Stimulated activated naive CD8-positive, alpha-beta T cell treated with anti-CD3 and anti-CD28 coated beads, Interleukin-15, Interleukin-2, amounts not matched to agents 100 ng/mL and 50 ng/mL, for 24 hours (primary cell): Measurements from ENCODE around the gene LGR6.
"Not testable (repeated sequence)": the region's sequence is repeated elsewhere in the genome, so short reads cannot be mapped to it uniquely, and the experiment has no call there.

Source experiments
- H3K27ac Mint-ChIP-seq: one replicate; pipeline ENCODE4 v1.8.0; 2021; ENCODE audit warnings: mild to moderate bottlenecking, mixed read lengths
- H3K27me3 Mint-ChIP-seq: one replicate; pipeline ENCODE4 v1.8.0; 2021; ENCODE audit warnings: mixed read lengths
- H3K36me3 Mint-ChIP-seq: one replicate; pipeline ENCODE4 v1.8.0; 2021; ENCODE audit warnings: low read depth, mixed read lengths
- H3K4me1 Mint-ChIP-seq: one replicate; pipeline ENCODE4 v1.8.0; 2021; ENCODE audit warnings: low read depth, mixed read lengths
- H3K4me3 Mint-ChIP-seq: one replicate; pipeline ENCODE4 v1.8.0; 2021; ENCODE audit warnings: mild to moderate bottlenecking, mixed read lengths
- H3K9me3 Mint-ChIP-seq: one replicate; pipeline ENCODE4 v1.8.0; 2021; ENCODE audit warnings: mixed read lengths

The LGR6 gene, protein sequence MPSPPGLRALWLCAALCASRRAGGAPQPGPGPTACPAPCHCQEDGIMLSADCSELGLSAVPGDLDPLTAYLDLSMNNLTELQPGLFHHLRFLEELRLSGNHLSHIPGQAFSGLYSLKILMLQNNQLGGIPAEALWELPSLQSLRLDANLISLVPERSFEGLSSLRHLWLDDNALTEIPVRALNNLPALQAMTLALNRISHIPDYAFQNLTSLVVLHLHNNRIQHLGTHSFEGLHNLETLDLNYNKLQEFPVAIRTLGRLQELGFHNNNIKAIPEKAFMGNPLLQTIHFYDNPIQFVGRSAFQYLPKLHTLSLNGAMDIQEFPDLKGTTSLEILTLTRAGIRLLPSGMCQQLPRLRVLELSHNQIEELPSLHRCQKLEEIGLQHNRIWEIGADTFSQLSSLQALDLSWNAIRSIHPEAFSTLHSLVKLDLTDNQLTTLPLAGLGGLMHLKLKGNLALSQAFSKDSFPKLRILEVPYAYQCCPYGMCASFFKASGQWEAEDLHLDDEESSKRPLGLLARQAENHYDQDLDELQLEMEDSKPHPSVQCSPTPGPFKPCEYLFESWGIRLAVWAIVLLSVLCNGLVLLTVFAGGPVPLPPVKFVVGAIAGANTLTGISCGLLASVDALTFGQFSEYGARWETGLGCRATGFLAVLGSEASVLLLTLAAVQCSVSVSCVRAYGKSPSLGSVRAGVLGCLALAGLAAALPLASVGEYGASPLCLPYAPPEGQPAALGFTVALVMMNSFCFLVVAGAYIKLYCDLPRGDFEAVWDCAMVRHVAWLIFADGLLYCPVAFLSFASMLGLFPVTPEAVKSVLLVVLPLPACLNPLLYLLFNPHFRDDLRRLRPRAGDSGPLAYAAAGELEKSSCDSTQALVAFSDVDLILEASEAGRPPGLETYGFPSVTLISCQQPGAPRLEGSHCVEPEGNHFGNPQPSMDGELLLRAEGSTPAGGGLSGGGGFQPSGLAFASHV

DNA sequence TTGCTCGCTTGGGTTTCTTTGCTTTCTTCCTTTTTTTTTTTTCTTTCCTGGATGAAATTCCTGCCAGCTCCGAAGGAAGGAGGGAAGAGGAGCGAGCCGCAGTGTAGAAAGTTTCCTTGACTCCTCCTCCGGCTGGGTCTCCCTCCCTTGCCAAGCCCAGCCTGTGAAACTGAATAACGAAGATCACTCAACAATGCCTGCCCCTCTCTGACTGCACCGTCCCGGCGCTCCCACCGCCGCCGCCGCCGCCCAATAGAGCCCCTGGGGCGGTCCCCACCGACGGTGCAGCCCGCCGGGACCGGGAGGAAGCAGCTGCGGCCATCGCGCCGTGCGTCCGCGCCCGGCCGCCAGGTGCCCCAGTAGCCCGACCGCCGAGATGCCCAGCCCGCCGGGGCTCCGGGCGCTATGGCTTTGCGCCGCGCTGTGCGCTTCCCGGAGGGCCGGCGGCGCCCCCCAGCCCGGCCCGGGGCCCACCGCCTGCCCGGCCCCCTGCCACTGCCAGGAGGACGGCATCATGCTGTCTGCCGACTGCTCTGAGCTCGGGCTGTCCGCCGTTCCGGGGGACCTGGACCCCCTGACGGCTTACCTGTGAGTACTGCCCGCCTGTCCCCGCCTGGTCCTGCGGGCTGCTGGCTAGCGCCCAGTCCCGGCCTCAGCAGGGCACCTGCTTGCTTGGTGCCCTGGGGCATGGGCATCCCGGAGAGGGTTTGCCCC is at the start of gene LGR6:
TSS of gene LGR6 (plus strand) at position 186 of the 714 bp plus-strand sequence. CDS start at position 377, 191 bp downstream.
- no peaks in the 10 kb centered on the region for H3K36me3 Mint-ChIP-seq
- peak within 1 kb of the TSS; percentile 52 for H3K4me3 Mint-ChIP-seq
- H3K27ac Mint-ChIP-seq: no peak within 1 kb of the TSS
- no peaks in the 10 kb centered on the region for H3K9me3 Mint-ChIP-seq
- H3K27me3 Mint-ChIP-seq: peaks cover 25% of the 10 kb centered on the region
- peaks cover 12% of the 10 kb centered on the region for H3K4me1 Mint-ChIP-seq

DNA sequence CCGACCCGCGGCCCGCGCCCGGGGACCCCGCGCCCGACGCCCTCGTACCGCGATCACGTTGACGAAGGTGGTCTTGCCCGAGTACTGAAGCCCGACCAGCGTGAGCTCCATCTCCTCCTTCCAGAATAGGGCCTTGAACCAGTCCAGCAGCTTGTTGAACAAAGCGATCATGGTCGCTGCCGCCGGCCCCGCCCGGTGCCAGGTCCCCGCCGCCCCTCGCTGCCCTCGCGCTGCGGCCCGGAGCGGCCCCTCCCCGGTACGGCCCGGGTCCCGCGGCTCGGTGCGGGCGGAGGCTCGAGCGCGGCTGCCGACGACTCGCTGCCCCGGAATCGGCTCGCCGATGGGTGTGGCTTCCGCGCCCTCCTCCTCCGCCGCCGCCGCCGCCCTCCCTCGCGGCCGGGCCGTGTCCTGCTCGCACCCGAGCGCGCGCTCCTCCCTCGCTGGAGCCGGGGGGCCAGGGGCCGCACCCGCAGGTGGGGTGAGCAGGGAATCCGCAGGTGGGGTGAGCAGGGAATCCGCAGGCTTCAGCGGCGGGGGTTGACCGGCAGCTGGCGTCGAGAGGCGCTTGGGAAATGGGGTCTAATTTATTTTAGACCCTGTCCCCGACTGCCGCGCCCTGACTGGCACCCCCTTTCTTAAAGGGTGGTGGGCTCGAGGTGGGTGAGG is 49.1 kb upstream of the LGR6 start, which contains the start of gene ARL8A:
TSS of gene ARL8A (minus strand) at position 336 of the 666 bp plus-strand sequence. CDS start at position 171, 165 bp downstream.
- H3K9me3 Mint-ChIP-seq: no peaks in the 10 kb centered on the region
- peaks cover 40% of the 10 kb centered on the region for H3K4me1 Mint-ChIP-seq

DNA sequence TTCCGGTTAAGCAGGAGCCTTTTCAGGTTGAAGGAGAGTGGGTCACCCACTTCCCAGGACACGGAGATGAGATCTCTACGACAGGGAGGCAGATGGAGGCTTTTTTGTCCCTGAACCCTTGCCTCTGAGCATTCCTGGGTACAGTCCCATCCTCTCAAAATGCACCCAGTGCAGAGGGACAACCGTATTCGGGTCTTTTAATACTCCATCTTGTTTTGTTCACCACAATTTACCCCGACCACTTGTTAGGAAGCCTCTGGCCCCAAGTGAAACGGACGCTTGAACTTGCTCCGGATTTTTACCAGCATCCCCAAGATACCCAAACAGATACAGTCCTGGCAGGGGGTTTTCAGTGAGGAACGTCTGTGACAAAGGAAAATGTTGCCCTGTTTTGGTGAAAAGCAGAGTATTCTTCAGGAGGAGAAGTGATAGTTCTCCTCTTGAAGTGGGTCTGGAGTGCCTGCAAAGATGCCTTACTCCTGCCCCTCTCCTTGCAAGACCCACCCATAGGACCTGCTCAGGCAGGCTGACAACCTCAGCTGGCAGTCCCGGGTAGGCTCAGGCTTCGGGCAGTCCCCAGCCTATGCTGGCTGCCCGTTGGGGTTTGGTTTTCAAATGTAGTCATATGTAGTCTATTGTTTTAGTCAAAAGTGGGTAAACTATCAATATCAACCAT is 48.4 kb upstream of the LGR6 start:
- no peaks in the 10 kb centered on the region for H3K27me3 Mint-ChIP-seq
- H3K9me3 Mint-ChIP-seq: no peaks in the 10 kb centered on the region
- H3K27ac Mint-ChIP-seq: peak overlapping the region; percentile 89
- H3K36me3 Mint-ChIP-seq: peaks cover 33% of the 10 kb centered on the region
- H3K4me3 Mint-ChIP-seq: peak overlapping the region; percentile 83
- peaks cover 40% of the 10 kb centered on the region for H3K4me1 Mint-ChIP-seq

More for the DNA sequence above, 49.1 kb upstream of the LGR6 start, which contains the start of gene ARL8A:
- peak within 1 kb of the TSS; percentile 96 for H3K4me3 Mint-ChIP-seq
- H3K27me3 Mint-ChIP-seq: no peaks in the 10 kb centered on the region
- H3K36me3 Mint-ChIP-seq: peaks cover 28% of the 10 kb centered on the region
- H3K27ac Mint-ChIP-seq: peak within 1 kb of the TSS; percentile 90

DNA sequence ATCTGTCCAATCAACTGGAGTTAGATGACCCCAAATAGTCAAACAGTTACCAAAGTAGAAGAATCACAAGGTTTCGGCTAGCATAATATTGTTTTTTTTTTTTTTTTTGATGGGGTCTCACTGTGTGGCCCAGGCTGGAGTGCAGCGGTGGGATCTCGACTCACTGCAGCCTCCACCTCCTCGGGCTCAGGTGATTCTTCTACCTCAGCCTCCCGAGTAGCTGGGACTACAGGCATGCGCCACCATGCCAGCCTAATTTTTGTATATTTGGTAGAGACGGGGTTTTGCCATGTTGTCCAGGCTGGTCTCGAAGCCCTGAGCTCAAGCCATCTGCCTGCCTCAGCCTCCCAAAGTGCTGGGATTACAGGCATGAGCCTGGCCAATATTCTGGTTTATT is 47.9 kb upstream of the LGR6 start:
- H3K27me3 Mint-ChIP-seq, H3K9me3 Mint-ChIP-seq: not testable (repeated sequence)
- Mint-ChIP-seq H3K27ac (peak overlapping the region; percentile 89), H3K4me1 (peaks cover 39% of the 10 kb centered on the region), H3K4me3 (peak overlapping the region; percentile 83), H3K36me3 (peaks cover 39% of the 10 kb centered on the region)

DNA sequence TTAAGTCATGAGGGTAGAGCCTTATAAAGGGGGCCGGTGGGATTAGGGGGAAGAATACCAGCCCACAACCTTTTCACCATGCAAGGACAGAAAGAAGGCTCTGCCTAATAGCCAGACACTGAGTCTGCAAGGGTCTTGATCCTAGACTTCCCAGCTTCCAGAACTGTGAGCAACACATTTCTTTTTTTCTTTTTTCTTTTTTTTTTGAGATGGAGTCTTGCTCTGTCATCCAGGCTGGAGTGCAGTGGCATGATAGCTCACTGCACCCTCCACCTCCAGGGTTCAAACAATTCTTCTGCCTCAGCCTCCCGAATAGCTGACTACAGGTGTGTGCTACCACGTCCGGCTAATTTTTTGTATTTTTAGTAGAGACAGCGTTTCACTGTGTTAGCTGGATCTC is 47.3 kb upstream of the LGR6 start:
- H3K9me3 Mint-ChIP-seq: no peaks in the 10 kb centered on the region
- H3K27ac Mint-ChIP-seq: no peak overlapping the region
- no peak overlapping the region for H3K4me3 Mint-ChIP-seq
- H3K4me1 Mint-ChIP-seq: peaks cover 44% of the 10 kb centered on the region
- H3K27me3 Mint-ChIP-seq: no peaks in the 10 kb centered on the region
- H3K36me3 Mint-ChIP-seq: peaks cover 44% of the 10 kb centered on the region

DNA sequence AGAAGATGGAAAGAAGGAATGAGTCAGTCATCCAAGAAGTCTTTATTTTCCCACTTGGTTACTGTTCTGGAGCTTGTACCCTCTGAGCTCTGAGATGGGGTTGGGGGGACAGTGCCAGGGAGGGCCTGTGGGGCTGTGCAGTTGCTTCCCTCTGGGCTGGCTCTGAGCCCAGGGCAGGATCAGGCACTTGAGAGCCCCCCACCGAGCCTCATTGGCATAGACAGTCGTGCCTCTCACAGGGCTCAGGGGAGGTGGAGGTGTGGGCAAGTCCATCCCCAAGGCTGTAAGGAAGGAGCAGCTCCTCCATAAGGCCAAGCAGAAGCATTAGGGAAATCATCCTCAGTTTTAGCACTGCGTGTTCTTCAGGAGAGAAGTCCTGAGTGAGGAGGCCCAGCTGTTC is 46.6 kb upstream of the LGR6 start:
- no peak overlapping the region for H3K4me3 Mint-ChIP-seq
- H3K27me3 Mint-ChIP-seq: no peaks in the 10 kb centered on the region
- peaks cover 43% of the 10 kb centered on the region for H3K4me1 Mint-ChIP-seq
- no peak overlapping the region for H3K27ac Mint-ChIP-seq
- no peaks in the 10 kb centered on the region for H3K9me3 Mint-ChIP-seq
- H3K36me3 Mint-ChIP-seq: peaks cover 51% of the 10 kb centered on the region

DNA sequence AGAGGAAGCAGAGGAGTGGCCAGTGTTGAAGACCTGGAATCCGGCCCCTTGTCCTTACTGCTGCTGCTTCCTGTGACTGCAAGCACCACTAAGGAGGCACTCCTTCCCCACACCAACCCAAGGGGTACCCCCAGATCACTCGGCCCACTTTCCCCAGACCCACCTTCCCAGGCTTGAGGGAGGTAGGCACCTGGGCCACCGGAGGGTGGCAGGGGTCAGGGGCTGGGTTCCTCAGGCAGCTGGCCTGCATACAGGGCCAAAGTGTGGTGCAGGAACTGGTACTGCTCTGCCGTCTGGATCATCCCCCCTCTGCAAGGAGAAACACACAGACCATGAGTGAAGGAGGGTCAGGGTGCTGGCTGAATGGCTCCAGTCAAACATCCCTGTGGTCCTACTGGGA is 45.2 kb upstream of the LGR6 start:
- no peak overlapping the region for H3K27ac Mint-ChIP-seq

DNA sequence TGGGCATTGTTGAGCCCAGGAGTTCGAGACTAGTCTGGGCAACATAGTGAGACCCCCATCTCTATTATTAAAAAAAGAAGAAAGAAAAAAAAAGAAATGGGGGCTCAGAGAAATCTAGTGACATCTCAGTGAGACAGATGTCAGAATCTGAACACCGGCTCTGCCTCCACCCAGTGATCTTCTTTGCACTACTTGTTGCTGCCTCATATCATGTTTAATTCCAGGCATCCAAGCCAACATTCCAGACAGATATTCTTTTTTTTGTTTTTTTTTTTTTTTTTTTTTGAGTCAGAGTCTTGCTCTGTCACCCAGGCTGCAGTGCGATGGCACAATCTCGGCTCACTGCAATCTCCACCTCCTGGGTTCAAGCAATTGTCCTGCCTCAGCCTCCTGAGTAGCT is 44.0 kb upstream of the LGR6 start:
- Mint-ChIP-seq H3K27ac (no peak overlapping the region), H3K36me3 (peaks cover 66% of the 10 kb centered on the region), H3K9me3 (no peaks in the 10 kb centered on the region), H3K27me3 (no peaks in the 10 kb centered on the region), H3K4me1 (peaks cover 39% of the 10 kb centered on the region), H3K4me3 (no peak overlapping the region)

More for the DNA sequence above, 45.2 kb upstream of the LGR6 start:
- peaks cover 59% of the 10 kb centered on the region for H3K36me3 Mint-ChIP-seq
- no peaks in the 10 kb centered on the region for H3K9me3 Mint-ChIP-seq
- H3K4me1 Mint-ChIP-seq: peaks cover 36% of the 10 kb centered on the region
- H3K4me3 Mint-ChIP-seq: no peak overlapping the region
- no peaks in the 10 kb centered on the region for H3K27me3 Mint-ChIP-seq

DNA sequence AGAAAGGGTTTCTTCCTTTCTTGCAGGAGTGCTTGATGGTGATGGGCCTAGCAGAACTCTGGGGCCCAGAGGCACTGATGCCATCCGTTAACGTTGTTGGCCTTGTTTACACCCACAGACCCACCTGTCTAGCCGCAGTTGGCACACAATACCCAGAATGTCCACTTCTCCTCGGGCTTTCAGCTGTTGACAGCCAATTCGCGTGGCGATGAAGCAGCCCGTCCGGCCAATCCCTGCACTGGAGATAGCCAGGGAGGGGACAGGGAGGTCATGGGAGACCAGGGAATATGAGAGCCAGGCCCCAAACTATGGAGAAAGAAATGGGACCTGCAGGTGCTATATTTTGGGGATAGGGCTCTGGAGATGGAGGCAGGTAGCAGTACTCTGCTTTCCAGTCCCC is 43.4 kb upstream of the LGR6 start:
- H3K27ac Mint-ChIP-seq: no peak overlapping the region
- peaks cover 42% of the 10 kb centered on the region for H3K4me1 Mint-ChIP-seq
- peaks cover 72% of the 10 kb centered on the region for H3K36me3 Mint-ChIP-seq
- no peaks in the 10 kb centered on the region for H3K9me3 Mint-ChIP-seq
- no peak overlapping the region for H3K4me3 Mint-ChIP-seq
- no peaks in the 10 kb centered on the region for H3K27me3 Mint-ChIP-seq

DNA sequence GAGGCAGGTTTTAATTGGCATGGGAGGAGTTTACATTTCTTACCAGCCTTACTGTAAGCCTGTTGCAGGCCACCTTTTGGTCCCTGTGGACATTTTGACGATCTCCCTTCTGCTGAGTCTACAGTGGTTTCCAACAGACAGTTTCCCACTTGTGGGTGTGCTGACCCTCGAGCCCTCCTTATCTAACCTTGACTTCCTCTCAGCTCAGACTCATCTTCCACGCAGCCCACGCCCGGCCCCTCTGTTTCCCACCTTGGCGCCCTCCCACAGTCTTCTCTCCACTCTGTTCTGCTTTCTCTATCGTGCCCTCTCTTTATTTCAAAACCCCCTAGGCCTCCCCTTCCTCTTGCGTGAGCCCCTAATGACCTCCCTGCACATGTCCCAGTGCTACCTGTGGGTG is 43.0 kb upstream of the LGR6 start:
- H3K36me3 Mint-ChIP-seq: peaks cover 76% of the 10 kb centered on the region
- peaks cover 42% of the 10 kb centered on the region for H3K4me1 Mint-ChIP-seq
- no peak overlapping the region for H3K4me3 Mint-ChIP-seq
- no peaks in the 10 kb centered on the region for H3K9me3 Mint-ChIP-seq
- H3K27me3 Mint-ChIP-seq: no peaks in the 10 kb centered on the region
- H3K27ac Mint-ChIP-seq: peak overlapping the region; percentile 55

DNA sequence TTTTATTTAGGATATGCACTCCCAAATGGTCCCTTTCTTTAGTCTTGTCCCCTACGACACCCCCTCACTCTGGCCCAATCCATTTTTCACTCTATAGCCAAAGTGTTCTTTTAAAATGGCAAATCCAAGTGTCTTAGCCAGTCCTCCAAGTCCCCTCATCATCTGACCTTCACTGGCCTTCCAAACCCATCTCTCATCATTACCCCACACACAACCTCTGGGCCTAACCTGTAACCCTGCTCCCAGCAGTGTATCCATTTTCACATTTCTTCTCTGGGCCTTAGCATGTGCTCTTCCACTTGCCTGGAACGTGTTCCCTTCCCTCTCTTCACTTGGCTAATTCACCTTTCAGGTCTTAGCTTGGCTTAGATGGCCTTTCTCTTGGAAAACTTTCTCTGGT is 42.6 kb upstream of the LGR6 start:
- peaks cover 80% of the 10 kb centered on the region for H3K36me3 Mint-ChIP-seq
- no peaks in the 10 kb centered on the region for H3K9me3 Mint-ChIP-seq
- peaks cover 42% of the 10 kb centered on the region for H3K4me1 Mint-ChIP-seq
- peak overlapping the region; percentile 55 for H3K27ac Mint-ChIP-seq
- no peaks in the 10 kb centered on the region for H3K27me3 Mint-ChIP-seq
- H3K4me3 Mint-ChIP-seq: peak overlapping the region; percentile 0

DNA sequence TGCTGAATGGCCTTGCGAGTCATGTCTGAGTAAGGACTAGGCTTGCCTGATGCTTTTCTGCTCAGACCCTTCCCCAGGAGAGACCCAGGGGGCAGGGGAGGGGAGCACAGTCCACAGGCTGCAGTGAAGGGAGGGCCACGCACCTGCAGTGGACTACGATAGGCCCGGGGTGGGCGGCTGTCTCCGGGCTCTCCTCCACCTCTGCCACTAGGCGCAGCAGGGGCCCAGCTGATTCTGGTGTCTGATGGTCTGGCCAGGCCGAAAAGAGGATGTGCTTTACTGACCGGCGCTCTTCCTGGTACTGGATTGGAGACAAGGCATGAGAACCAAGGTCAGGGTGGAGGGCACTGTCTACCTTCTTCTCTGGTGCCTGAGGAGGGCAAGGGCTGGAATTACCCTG is 41.2 kb upstream of the LGR6 start:
- Mint-ChIP-seq H3K36me3 (peaks cover 90% of the 10 kb centered on the region), H3K4me1 (peaks cover 47% of the 10 kb centered on the region), H3K9me3 (no peaks in the 10 kb centered on the region), H3K4me3 (no peak overlapping the region), H3K27me3 (no peaks in the 10 kb centered on the region), H3K27ac (no peak overlapping the region)

DNA sequence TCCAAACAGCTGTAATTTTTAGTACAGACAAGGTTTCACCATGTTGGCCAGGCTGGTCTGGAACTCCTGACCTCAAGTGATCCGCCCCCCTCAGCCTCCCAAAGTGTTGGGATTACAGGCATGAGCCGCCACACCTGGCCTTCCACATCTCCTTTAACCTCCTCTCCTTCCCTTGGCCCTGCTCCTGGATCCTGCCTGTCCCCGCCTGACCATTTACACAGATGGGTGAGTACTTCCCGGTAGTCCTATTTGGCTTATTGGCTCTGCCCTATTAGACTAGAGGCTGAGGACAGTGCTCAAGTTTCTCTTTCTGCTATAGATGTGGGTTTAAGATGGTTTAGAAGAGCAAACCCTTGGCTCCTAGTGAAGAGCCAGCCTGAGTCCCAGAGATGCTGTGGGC is 40.3 kb upstream of the LGR6 start:
- no peaks in the 10 kb centered on the region for H3K9me3 Mint-ChIP-seq
- peak overlapping the region; percentile 26 for H3K27ac Mint-ChIP-seq
- peaks cover 55% of the 10 kb centered on the region for H3K4me1 Mint-ChIP-seq
- H3K36me3 Mint-ChIP-seq: peaks cover 90% of the 10 kb centered on the region
- no peak overlapping the region for H3K4me3 Mint-ChIP-seq
- no peaks in the 10 kb centered on the region for H3K27me3 Mint-ChIP-seq
